GM21423 (cell line): ENCODE data around the gene NNT.
"Not testable (repeated sequence)": the region's sequence is repeated elsewhere in the genome, so short reads cannot be mapped to it uniquely, and the experiment has no call there.

ENCODE experiments used
- ATAC-seq: cut with Tn5 transposase; IDR thresholded peaks from one replicate; pipeline ENCODE4 v1.9.1; 2021; ENCODE audit warnings: mild to moderate bottlenecking, moderate library complexity; ENCODE audit not compliant: unreplicated experiment

Gene NNT

GRCh38 chr5:43701227-43701626, 98.2 kb downstream of the NNT start:
- ATAC-seq, result no peak

- ATAC-seq, result no peak
These were observed 99.3 kb downstream of the NNT start for GRCh38 chr5:43702293-43702692.

GRCh38 chr5:43702815-43703214, 99.8 kb downstream of the NNT start:
- ATAC-seq, result no peak

GRCh38 chr5:43704243-43704642, 101.3 kb downstream of the NNT start:
- ATAC-seq, result no peak

GRCh38 chr5:43706576-43706975, 103.6 kb downstream of the NNT start:
- ATAC-seq, result not testable (repeated sequence)

GRCh38 chr5:43711496-43711895, 108.5 kb downstream of the NNT start:
- no peak for ATAC-seq

- no peak for ATAC-seq
These were observed 109.1 kb downstream of the NNT start for GRCh38 chr5:43712081-43712480.

- ATAC-seq, result not testable (repeated sequence)
These were observed 116.8 kb downstream of the NNT start for GRCh38 chr5:43719783-43720182.

GRCh38 chr5:43728581-43728980, 125.6 kb downstream of the NNT start:
- no peak for ATAC-seq

GRCh38 chr5:43729846-43730478, 127.0 kb downstream of the NNT start:
- peak; percentile 46 for ATAC-seq

GRCh38 chr5:43730832-43731342, 127.9 kb downstream of the NNT start:
- ATAC-seq, result no peak

GRCh38 chr5:43731573-43731972, 128.6 kb downstream of the NNT start:
- ATAC-seq, result no peak

- not testable (repeated sequence) for ATAC-seq
These were observed 143.1 kb downstream of the NNT start for GRCh38 chr5:43745923-43746548.

- no peak for ATAC-seq
These were observed 147.8 kb downstream of the NNT start for GRCh38 chr5:43750809-43751208.

- ATAC-seq, result no peak
These were observed 150.1 kb downstream of the NNT start for GRCh38 chr5:43753069-43753468.
